Measurements from ENCODE around the gene MEI1. TPM values are rescaled to one million over a fixed set of nuclear protein-coding genes. Genes with fewer than 3 reads are reported as not detected.
A peak's percentile ranks its signal among the peaks of the same experiment; 100 is the strongest.

MEI1 gene
- total RNA-seq, 1 donor from 2014 or later = 1.3 TPM

DNA sequence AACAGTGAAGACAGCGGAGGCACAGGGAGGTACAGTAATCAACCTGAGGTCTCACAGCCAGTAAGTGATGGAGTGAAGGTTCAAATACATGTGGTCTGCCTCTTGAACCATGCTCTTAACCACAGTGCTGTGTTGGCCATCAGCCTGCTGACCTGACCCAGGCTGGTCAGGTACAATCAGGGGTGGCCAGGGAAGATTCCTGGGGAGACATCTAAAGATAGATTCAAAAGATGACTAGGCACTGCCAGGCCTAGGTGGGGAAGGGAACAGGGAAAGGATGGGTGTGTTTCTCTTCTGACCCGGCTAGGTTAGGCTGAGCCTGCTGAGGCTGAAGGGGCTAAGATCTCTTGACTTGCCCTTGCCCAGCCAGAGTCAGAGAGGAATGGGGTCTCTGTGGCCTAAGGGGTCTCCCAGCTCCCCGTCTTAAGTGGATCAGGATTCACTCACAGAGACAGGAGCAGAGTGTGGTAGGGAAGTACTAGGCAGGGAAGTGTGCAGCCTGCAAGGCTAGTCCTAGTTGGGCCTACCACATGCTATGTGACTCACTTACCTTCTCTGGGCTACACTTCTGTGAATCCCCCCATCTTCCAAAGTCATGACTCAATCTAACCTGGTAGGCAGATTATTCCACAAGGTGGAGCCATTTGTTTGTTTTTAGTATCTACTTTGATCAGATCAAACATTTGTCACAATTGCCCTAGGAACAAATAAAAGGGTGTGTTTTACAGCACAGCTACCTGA lies 123.2 kb downstream of the MEI1 start:
- no peak overlapping the region for H3K27ac Mint-ChIP-seq
- H3K4me1 Mint-ChIP-seq = peaks cover 18% of the 10 kb centered on the region
- DNase-seq (ENCODE audit: low spot score in 2 of 2, unreplicated experiment in 2 of 2) = no peak
- no peaks in the 10 kb centered on the region for H3K9me3 Mint-ChIP-seq
- peak; percentile 15 for TF ChIP-seq CTCF (IDR thresholded peaks at IDR 0.05; ENCODE audit: unreplicated experiment)
- no peak overlapping the region for H3K4me3 Mint-ChIP-seq
- H3K27me3 Mint-ChIP-seq (ENCODE audit: low read depth) = no peaks in the 10 kb centered on the region
- H3K36me3 Mint-ChIP-seq = peaks cover 9% of the 10 kb centered on the region

DNA sequence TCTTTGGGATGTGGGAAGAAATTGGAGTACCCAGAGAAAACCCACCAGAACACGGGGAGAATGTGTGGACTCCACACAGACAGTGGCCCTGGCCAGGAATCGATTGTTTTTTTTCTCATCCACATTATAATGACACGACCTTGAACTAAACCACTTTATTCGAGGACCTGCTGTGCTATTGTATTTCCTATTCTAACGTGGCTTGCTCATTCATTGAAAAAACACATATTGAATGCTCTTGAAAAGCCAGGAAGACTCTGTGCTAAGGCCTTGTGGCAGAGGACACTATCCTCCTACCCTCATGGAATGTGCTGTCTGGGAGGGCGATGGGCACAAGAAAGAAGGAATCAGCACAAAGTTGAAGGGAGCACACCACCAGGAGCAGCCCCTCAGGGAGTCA lies 124.5 kb downstream of the MEI1 start:
- Mint-ChIP-seq H3K4me1 (peaks cover 18% of the 10 kb centered on the region), H3K27ac (no peak overlapping the region), H3K27me3 (ENCODE audit: low read depth) (no peaks in the 10 kb centered on the region), H3K4me3 (no peak overlapping the region), H3K9me3 (no peaks in the 10 kb centered on the region), H3K36me3 (peaks cover 9% of the 10 kb centered on the region)
- no peak for TF ChIP-seq CTCF (IDR thresholded peaks at IDR 0.05; ENCODE audit: unreplicated experiment)
- no peak for DNase-seq (ENCODE audit: low spot score in 2 of 2, unreplicated experiment in 2 of 2)

GRCh38 chr22:41825376-41825775 lies 126.1 kb downstream of the MEI1 start:
- no peaks in the 10 kb centered on the region for H3K9me3 Mint-ChIP-seq
- TF ChIP-seq CTCF (IDR thresholded peaks at IDR 0.05; ENCODE audit: unreplicated experiment) = no peak
- peaks cover 4% of the 10 kb centered on the region for H3K36me3 Mint-ChIP-seq
- H3K4me1 Mint-ChIP-seq = peaks cover 18% of the 10 kb centered on the region
- H3K27me3 Mint-ChIP-seq (ENCODE audit: low read depth) = no peaks in the 10 kb centered on the region
- H3K4me3 Mint-ChIP-seq = no peak overlapping the region
- H3K27ac Mint-ChIP-seq = peak overlapping the region; percentile 86
- no peak for DNase-seq (ENCODE audit: low spot score in 2 of 2, unreplicated experiment in 2 of 2)

- Mint-ChIP-seq H3K4me1 (peaks cover 18% of the 10 kb centered on the region), H3K4me3 (no peak overlapping the region), H3K9me3 (no peaks in the 10 kb centered on the region), H3K27me3 (ENCODE audit: low read depth) (no peaks in the 10 kb centered on the region), H3K27ac (peak overlapping the region; percentile 86), H3K36me3 (peaks cover 4% of the 10 kb centered on the region)
- no peak for DNase-seq (ENCODE audit: low spot score in 2 of 2, unreplicated experiment in 2 of 2)
- no peak for TF ChIP-seq CTCF (IDR thresholded peaks at IDR 0.05; ENCODE audit: unreplicated experiment)
These were observed 126.7 kb downstream of the MEI1 start for GRCh38 chr22:41826021-41826420.

GRCh38 chr22:41826430-41827383 lies 127.4 kb downstream of the MEI1 start:
- peaks cover 4% of the 10 kb centered on the region for H3K36me3 Mint-ChIP-seq
- H3K27ac Mint-ChIP-seq = peak overlapping the region; percentile 63
- no peak for TF ChIP-seq CTCF (IDR thresholded peaks at IDR 0.05; ENCODE audit: unreplicated experiment)
- no peak for DNase-seq (ENCODE audit: low spot score in 2 of 2, unreplicated experiment in 2 of 2)
- H3K4me3 Mint-ChIP-seq = no peak overlapping the region
- H3K9me3 Mint-ChIP-seq = no peaks in the 10 kb centered on the region
- no peaks in the 10 kb centered on the region for H3K27me3 Mint-ChIP-seq (ENCODE audit: low read depth)
- H3K4me1 Mint-ChIP-seq = peaks cover 18% of the 10 kb centered on the region
